Mucosa of descending colon (tissue), 3 donors: Measurements from ENCODE around the gene ABI1. TPM values are rescaled to one million over a fixed set of nuclear protein-coding genes. Genes with fewer than 3 reads are reported as not detected.
"Not testable (repeated sequence)": the region's sequence is repeated elsewhere in the genome, so short reads cannot be mapped to it uniquely, and the experiment has no call there.

ENCODE experiments used
- ATAC-seq: fragments of 200-7000 bp; cut with Tn5 transposase; one replicate; pipeline ENCODE4 v1.9.1; 2020; ENCODE audit warnings: mild to moderate bottlenecking, moderate library complexity
- DNase-seq, 3 donors: peaks; one replicate each; pipeline ENCODE4 v3.0.0-alpha.2; 2020
- H3K36me3 ChIP-seq: fragments of 200-600 bp; one replicate; pipeline ENCODE4 v1.8.0; 2021; ENCODE audit warnings: low read depth, mild to moderate bottlenecking
- H3K4me1 ChIP-seq: fragments of 200-600 bp; one replicate; pipeline ENCODE4 v1.8.0; 2021; ENCODE audit warnings: low read depth, mild to moderate bottlenecking
- H3K4me3 ChIP-seq: fragments of 200-600 bp; one replicate; pipeline ENCODE4 v1.8.0; 2021; ENCODE audit warnings: mild to moderate bottlenecking
- H3K9me3 ChIP-seq: fragments of 200-600 bp; one replicate; pipeline ENCODE4 v1.8.0; 2021; ENCODE audit warnings: mild to moderate bottlenecking
- intact Hi-C, 2 donors: fragments of 100-400 bp; cut with DNase I in 1 of 2; cut with micrococcal nuclease in 1 of 2; formaldehyde crosslinking; loops; one replicate each; pipeline versions ENCODE4 v1.11.0 to v1.11.1; 2022; cut with DNase I, micrococcal nuclease
- long read RNA-seq, 2 donors: library from polyadenylated mRNA; unstranded; transcript quantifications; one replicate each; pipeline ENCODE4 v2.0.0, GENCODE V29; 2019 to 2021
- total RNA-seq, 3 donors: library from RNA; stranded (reverse); fragmentation: NEBNext Ultra II Directional in 2 of 3; extraction: Animal tissue kit (Norgen Biotek cat#: 25700) in 2 of 3; gene quantifications; one replicate each; pipeline versions ENCODE4 v1.2.1 to v1.2.4, GENCODE V29; 2021 to 2023
- TF ChIP-seq, protein P1 (sequence below): fragments of 200-600 bp; IDR thresholded peaks from one replicate; pipeline ENCODE4 v1.8.0; 2022; ENCODE audit warnings: antibody characterized with exemption, mild to moderate bottlenecking
- donor health status: DM: no; HTN: no; CAD: no; lungs with moderate emphysema.
- donor health status: DM: no; HTN: no; CAD: no.
- donor health status: DM: no; HTN: yes; CAD: no.

ABI1 gene
- 10 to 100 TPM; 54.0 to 63.5 (median 62.4) TPM for total RNA-seq
- long read RNA-seq, donor 1, transcript ABI1-205 (10 exons, 3,516 nt): major isoform, 10 of 54 reads
- long read RNA-seq, donor 1, partial matches to known transcripts: 10 of 54 reads
- long read RNA-seq, donor 1, other reads (novel, unspliced or antisense): 24 of 54 reads
- long read RNA-seq, donor 2, partial matches to known transcripts: 6 of 22 reads
- long read RNA-seq, donor 2, other reads (novel, unspliced or antisense): 15 of 22 reads

GRCh38 chr10:26860443-26861204 lies at the start of gene ABI1:
ABI1 (minus strand) TSS chr10:26860958; CDS start chr10:26860863, 95 bp downstream.
- H3K9me3 ChIP-seq: no peaks in the 10 kb centered on the region
- intact Hi-C loops: no loop called here
- no peaks in the 10 kb centered on the region for H3K36me3 ChIP-seq
- peaks cover 24% of the 10 kb centered on the region for H3K4me1 ChIP-seq
- H3K4me3 ChIP-seq: peak within 1 kb of the TSS; percentile 84
- peak; percentile 97 to 99 (median 98) for DNase-seq
- TF ChIP-seq, protein P1, sequence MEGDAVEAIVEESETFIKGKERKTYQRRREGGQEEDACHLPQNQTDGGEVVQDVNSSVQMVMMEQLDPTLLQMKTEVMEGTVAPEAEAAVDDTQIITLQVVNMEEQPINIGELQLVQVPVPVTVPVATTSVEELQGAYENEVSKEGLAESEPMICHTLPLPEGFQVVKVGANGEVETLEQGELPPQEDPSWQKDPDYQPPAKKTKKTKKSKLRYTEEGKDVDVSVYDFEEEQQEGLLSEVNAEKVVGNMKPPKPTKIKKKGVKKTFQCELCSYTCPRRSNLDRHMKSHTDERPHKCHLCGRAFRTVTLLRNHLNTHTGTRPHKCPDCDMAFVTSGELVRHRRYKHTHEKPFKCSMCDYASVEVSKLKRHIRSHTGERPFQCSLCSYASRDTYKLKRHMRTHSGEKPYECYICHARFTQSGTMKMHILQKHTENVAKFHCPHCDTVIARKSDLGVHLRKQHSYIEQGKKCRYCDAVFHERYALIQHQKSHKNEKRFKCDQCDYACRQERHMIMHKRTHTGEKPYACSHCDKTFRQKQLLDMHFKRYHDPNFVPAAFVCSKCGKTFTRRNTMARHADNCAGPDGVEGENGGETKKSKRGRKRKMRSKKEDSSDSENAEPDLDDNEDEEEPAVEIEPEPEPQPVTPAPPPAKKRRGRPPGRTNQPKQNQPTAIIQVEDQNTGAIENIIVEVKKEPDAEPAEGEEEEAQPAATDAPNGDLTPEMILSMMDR: no peak
- peak; percentile 95 for ATAC-seq

DNA sequence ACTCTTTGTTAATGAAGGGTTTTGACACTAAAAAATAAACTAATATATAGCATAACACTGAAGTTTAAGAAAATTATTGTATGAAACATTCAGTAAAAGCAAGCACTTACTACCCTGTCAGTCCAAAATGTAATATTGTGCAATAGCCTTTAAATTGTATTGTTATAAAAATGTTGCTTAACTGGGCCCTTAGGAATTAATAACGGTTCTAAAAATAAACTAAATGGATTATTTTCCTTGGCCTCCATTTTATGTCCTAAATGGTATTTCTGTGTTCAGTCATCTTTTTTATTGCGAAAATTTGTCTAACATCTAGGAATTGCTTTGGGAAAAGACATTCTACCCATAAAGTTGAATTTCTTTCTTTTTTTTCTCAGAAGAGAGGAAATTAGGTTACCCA lies 49.0 kb upstream of the ABI1 start:
- Histone ChIP-seq H3K4me1 (no peaks in the 10 kb centered on the region), H3K9me3 (no peaks in the 10 kb centered on the region), H3K4me3 (no peak overlapping the region), H3K36me3 (no peaks in the 10 kb centered on the region)
- intact Hi-C loops: no loop called here
- DNase-seq (no peak), ATAC-seq (no peak)
- TF ChIP-seq, protein P1: no peak

- ATAC-seq, H3K36me3 ChIP-seq, DNase-seq, H3K9me3 ChIP-seq, intact Hi-C loops, H3K4me1 ChIP-seq, H3K4me3 ChIP-seq: not testable (repeated sequence)
Measured at GRCh38 chr10:26905253-26905781, 44.6 kb upstream of the ABI1 start.

- H3K36me3 ChIP-seq: no peaks in the 10 kb centered on the region
- H3K4me3 ChIP-seq: no peak overlapping the region
- DNase-seq: no peak
- ATAC-seq: no peak
- H3K9me3 ChIP-seq: no peaks in the 10 kb centered on the region
- no peaks in the 10 kb centered on the region for H3K4me1 ChIP-seq
- TF ChIP-seq, protein P1: no peak
- intact Hi-C loops: no loop called here
Measured at GRCh38 chr10:26903431-26904217, 42.9 kb upstream of the ABI1 start.

GRCh38 chr10:26892306-26892923 lies 31.7 kb upstream of the ABI1 start:
- H3K4me1 ChIP-seq, DNase-seq, H3K9me3 ChIP-seq, intact Hi-C loops, H3K4me3 ChIP-seq, ATAC-seq, H3K36me3 ChIP-seq: not testable (repeated sequence)

- intact Hi-C loops: no loop called here
- TF ChIP-seq, protein P1: no peak
- no peaks in the 10 kb centered on the region for H3K36me3 ChIP-seq
- DNase-seq: peak in 2 of 3 donors; percentile 35 to 63
- ATAC-seq: peak; percentile 70
- H3K4me1 ChIP-seq: no peaks in the 10 kb centered on the region
- peaks cover 2% of the 10 kb centered on the region for H3K9me3 ChIP-seq
- H3K4me3 ChIP-seq: no peak overlapping the region
Measured at GRCh38 chr10:26890956-26891355, 30.2 kb upstream of the ABI1 start.
